ENCODE results near the gene VPS41.

GRCh38 chr7:38907766-38908165, 1.2 kb downstream of the VPS41 start:
- TF ChIP-seq POLR2A (IDR thresholded peaks at IDR 0.05; ENCODE audit: low read depth, low read length), result no peak
- TF ChIP-seq POLR2AphosphoS5 (IDR thresholded peaks at IDR 0.05; ENCODE audit: low read depth, low read length), result no peak
- TF ChIP-seq TAF1 (IDR thresholded peaks at IDR 0.05; ENCODE audit: low read depth, low read length), result no peak
- TF ChIP-seq PAX5 (IDR thresholded peaks at IDR 0.05; ENCODE audit: insufficient read depth, low read length, severe bottlenecking), result no peak

All from GM12891 (cell line).